Esophagus muscularis mucosa (tissue), 4 donors: ENCODE measurements around the gene HADH.

ENCODE experiments used
- EP300 ChIP-seq: sonication (generic); formaldehyde crosslinking; IDR thresholded peaks from one replicate; pipeline ENCODE4 v1.6.1; 2017; ENCODE audit warnings: antibody characterized with exemption
- POLR2A ChIP-seq: fragments of 450-650 bp; IDR thresholded peaks from one replicate; pipeline ENCODE4 v1.6.1; 2017; ENCODE audit warnings: antibody characterized with exemption, moderate library complexity, mild to moderate bottlenecking, low read depth
- TF ChIP-seq, protein P1 (sequence below), 3 experiments: fragments of 200-600 bp in 2 of 3; fragments of 450-650 bp in 1 of 3; sonication (generic) in 2 of 3; IDR thresholded peaks; one replicate each; pipeline ENCODE4 v1.5.1; 2017 to 2019; ENCODE audit warnings: antibody characterized with exemption in 3 of 3, mild to moderate bottlenecking in 2 of 3, moderate library complexity in 1 of 3

DNA sequence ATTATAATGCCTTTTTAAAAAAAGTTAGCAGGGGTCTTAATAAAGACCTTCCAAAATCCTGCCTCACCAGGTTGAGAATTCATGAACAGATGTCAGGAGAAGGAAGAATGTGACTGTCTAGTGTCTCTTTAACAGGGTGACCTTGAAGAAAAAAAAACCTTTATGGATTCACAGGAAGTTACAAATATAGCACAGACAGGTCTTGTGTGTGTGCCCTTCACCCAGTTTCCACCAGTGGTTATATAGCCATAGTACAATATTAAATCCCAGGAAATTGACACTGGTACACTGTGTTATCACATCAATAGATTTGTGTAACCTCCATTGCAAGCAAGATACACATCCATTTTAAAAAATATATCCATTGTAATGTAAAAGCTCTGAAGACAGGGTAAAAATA, 43.7 kb downstream of the HADH start:
- TF ChIP-seq EP300 (no peak), POLR2A (no peak)
- TF ChIP-seq, protein P1, sequence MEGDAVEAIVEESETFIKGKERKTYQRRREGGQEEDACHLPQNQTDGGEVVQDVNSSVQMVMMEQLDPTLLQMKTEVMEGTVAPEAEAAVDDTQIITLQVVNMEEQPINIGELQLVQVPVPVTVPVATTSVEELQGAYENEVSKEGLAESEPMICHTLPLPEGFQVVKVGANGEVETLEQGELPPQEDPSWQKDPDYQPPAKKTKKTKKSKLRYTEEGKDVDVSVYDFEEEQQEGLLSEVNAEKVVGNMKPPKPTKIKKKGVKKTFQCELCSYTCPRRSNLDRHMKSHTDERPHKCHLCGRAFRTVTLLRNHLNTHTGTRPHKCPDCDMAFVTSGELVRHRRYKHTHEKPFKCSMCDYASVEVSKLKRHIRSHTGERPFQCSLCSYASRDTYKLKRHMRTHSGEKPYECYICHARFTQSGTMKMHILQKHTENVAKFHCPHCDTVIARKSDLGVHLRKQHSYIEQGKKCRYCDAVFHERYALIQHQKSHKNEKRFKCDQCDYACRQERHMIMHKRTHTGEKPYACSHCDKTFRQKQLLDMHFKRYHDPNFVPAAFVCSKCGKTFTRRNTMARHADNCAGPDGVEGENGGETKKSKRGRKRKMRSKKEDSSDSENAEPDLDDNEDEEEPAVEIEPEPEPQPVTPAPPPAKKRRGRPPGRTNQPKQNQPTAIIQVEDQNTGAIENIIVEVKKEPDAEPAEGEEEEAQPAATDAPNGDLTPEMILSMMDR (IDR thresholded peaks at IDR 0.05) = no peak
